GM19438 (cell line): ENCODE results near the gene DDN.

Experiments used
- ATAC-seq: cut with Tn5 transposase; IDR thresholded peaks from one replicate; pipeline ENCODE4 v1.9.1; 2021; ENCODE audit warnings: low read depth; ENCODE audit not compliant: unreplicated experiment

DDN gene

DNA sequence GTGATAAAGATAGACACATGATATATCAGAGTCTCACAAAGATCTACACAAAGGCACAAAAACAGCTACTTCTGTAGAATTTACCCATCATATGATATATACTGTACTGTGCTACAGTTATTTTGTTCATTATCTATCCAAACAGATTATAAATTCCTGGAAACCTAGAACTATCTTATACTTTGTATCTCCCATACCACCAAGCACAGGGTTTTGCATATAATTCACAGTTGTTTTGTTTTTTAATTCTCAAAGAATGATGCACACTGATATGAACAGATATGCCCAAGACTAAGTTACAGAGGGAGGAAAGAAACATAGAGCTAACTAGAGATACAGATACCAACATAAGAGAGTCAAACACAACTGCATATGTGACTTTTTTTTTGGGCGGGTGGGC lies 16.0 kb upstream of the DDN start:
- no peak for ATAC-seq

DNA sequence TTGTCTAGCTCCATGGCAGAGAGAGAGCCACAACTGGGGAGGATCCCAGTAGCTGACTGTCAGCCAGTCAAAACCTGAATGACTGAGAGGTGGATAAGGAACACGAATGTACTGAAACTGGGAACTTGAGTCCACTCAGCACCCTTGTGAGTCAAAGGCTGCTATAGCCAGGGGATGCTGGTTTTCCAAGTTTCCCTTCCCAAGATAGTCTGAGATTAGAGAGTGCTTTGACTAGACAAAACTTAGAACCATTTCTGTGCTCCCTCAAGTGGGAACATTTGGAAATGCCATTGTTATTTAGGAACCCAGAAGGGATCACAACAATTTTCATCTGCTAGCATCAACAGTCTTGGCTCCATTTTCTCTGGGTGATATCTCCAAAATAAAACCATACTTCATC lies 15.4 kb upstream of the DDN start:
- ATAC-seq = no peak

DNA sequence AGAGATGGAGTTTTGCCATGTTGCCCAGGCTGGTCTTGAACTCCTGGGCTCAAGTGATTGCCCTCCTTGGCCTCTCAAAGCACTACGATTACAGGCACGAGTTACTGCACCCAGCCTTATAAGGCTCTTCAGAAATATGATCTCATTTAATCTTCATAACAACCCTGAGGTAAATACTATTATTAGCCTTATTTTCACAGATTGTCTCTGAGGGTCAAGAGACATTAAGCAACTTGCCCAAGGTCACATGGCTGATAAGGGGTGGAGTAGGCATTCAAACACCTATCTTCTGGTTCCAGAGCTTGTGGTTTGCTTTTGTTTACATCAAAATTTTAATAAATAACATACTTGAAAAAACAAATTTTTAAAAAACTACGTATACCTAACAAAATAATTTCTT lies 14.3 kb upstream of the DDN start:
- ATAC-seq = no peak

- ATAC-seq = no peak
Measured at GRCh38 chr12:49012739-49013138, 13.6 kb upstream of the DDN start.

DNA sequence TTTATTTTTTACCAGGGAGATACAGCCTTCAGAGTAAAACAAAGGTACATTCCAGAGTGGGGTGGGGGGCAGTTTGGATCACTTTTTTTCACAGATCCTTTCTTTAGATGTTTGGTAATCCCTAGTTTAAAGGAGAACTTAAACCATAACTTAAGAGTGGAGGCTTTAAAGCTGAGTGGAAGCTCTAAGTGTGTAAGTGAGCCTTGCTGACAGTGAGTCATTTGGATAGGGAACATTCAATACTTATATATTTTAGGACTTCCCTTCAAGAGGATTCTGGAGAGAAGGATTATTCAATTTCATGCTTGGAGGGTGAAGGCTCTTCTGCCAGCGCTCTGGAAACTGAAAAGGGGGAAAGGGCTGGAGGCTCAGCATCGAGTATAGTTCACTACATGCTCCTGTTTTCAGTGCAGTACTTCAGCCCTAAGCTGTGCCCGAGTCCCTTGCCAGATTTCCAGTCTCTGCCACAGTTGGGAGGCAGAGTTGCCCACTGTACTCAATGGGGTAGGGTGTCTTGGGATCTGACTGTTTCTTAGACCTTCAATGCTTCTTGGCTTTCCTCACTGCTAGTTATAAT lies 11.0 kb upstream of the DDN start:
- no peak for ATAC-seq

- ATAC-seq = no peak
Measured at GRCh38 chr12:49008943-49009342, 9.8 kb upstream of the DDN start.

GRCh38 chr12:49000346-49000745 lies 1.2 kb upstream of the DDN start:
- no peak for ATAC-seq

GRCh38 chr12:48998497-48999353 lies 450 bp downstream of the DDN start:
- peak; percentile 20 for ATAC-seq

DNA sequence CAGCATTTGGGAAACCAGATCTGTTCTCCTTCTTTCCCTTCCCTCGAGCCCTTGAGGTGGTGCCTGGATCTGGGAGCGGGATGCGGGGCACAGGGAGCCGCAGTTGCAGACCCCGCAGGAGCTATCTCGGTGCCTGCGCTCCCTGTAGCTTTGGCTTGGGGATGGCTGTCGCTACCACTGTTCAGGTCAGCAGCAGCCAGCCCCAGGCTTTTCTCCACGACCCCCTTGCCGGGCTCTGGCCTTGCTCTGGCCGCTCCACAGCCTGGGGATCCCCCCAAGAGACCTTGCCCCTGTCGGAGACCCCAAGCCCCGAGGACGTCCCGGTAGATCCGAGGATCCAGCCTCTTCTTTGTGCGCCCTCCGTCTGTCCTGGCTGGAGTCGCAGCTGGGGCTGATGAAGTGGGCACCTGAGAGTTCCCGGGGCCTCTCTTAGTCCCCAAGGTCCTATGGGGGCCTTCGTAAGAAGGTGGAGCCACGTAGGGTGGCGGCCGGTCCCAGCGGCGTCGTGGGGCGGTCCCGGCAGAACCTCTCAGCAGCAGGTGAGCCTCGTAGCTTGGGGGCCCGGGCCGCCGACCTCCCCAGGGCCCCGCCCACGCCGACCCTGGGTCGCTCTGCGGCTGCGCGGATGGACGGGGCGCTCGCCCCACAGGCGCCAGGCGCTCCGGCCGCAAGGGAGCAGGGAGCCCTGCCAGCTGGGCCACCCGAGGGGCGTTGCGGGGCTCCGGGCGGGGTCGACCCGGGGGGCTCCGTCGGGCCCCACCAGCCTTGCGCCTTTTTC lies 1.3 kb downstream of the DDN start:
- peak; percentile 41 for ATAC-seq

DNA sequence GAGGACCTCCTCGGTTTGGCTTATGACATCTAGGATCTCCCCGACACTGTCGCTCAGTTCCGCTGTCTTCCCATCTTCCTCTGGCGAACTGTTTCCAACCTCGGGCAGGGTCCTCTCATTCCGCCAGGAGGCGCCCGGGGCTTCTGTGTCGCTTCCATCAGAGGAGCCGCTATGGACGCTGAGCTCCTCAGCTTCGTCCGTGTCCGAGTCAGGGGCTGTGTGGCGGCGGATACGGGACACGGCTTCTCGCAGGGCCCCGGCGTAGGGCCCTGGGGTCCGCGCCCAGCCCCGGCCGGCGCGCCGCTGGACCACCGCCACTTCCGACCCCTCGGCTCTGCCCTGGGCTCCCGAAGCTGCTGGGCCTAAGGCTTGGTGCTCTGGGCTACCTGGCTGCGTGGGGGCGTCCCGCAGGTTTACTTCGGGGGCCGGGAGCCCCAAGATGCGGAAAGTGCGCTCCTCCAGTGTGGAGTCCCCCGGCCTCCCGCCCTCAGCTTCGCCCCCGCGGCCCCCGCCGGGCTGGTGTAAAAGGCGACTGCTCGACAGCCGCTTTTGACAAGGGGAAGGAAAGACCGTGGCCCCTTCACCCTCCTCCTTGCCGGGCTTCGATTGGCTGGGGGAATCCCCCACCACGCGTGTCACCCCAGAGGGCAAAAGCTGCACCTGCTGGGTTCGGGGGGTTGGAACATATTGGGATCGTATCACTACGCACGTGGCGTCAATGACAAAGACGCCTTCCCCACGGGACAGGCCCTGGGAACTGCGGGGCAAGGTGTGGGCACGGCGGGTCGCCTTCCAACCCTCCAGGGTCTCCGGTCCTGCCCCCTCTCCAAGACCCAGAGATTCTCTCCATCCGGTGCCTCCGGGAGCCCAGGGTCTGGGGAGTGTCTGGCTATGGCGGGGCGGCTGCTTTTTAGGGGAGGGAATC lies 2.1 kb downstream of the DDN start:
- no peak for ATAC-seq

- no peak for ATAC-seq
Measured at GRCh38 chr12:48995086-48995879, 3.9 kb downstream of the DDN start.

DNA sequence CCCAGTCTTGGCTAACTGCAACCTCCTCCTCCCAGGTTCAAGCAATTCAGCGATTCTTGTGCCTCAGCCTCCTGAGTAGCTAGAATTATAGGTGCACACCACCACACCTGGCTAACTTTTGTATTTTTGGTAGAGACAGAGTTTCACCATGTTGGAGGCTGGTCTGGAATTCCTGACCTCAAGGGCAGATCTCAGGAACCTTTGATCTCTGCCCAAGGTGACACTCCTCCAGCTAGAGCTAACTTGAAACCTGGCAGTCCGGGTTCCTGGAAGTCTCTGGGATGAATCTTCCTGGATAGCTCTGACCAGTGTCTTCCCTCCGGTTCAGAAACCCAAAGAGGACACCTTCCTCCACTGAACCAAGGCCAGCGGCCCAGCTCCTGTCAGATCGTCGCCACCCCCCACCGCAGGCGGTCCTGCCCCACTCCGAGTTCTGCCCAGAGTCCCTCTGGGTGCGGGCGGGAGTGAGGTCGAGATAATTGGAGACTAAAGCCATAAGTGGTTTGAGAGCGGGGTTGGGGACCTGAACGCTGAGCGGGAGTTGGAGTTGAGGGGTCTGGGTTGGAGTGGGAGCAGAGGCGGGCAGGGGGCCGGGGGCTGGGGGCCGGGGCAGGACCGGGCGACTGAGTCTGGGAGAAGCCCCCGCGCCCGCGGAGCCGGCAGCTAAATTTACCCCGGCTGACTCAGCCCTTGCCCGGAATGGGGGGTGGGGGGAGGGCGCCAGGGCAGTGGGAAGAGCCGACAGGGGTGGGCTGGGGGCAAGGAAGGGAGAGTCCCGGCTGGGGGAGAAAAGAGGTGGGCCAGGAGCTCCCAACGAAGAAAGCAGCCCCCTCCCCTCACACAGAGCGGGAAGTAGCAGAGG lies 4.7 kb downstream of the DDN start:
- ATAC-seq = no peak

GRCh38 chr12:48993787-48994186 lies 5.4 kb downstream of the DDN start:
- ATAC-seq = no peak

- ATAC-seq = no peak
Measured at GRCh38 chr12:48991247-48992050, 7.7 kb downstream of the DDN start.

- no peak for ATAC-seq
Measured at GRCh38 chr12:48990552-48990951, 8.6 kb downstream of the DDN start.

DNA sequence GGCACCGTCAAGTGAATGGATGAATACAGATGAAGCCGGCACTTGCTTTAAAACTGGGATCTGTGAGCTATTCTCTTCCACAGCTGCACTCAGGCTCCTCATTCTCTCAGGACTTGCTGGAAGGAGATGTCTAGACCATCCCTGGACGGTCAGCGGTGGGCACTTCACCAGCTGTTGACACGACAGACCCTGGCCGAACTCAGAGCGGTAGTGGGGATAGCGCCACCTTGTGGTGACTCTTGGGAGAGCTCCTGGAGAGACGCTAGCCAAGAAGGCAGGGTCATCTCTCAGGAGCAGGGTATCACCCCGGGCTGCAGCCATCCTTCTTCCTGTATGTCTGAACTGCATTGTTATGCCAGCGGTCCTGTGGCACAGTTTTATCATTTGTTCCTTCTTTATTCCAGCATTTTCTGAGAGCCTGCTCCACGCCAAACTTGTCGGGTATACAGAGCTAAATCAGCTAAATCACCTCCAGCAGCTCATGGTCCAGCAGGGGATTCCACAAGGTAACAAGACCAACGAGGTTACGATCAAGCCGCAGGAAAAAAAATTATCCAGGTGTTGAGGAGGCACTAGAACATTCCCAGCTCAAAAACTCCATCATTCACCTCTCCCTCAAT lies 11.0 kb downstream of the DDN start:
- ATAC-seq = no peak

- ATAC-seq = no peak
Measured at GRCh38 chr12:48986720-48987291, 12.4 kb downstream of the DDN start.
